K562 (cell line): Measurements from ENCODE around the gene DCTN2. TPM values are rescaled to one million over a fixed set of nuclear protein-coding genes. Genes with fewer than 3 reads are reported as not detected.

ENCODE experiments used
- BHLHE40 ChIP-seq: IDR thresholded peaks from 2 replicates; pipeline ENCODE4 v1.6.1; 2011; ENCODE audit warnings: low read length, improper control_type of control experiment
- ETV1 ChIP-seq: fragments of 450-650 bp; conservative IDR thresholded peaks from 2 replicates; pipeline ENCODE4 v1.6.1; 2016; ENCODE audit warnings: missing genetic modification characterization, control low read depth, low read depth, missing compliant biosample characterization
- GABPA ChIP-seq: fragments of 200-800 bp; sonication (Bioruptor generic); conservative IDR thresholded peaks from 2 replicates; pipeline ENCODE4 v1.6.1; 2016; ENCODE audit warnings: low read depth, missing genetic modification characterization, missing compliant biosample characterization
- GABPB1 ChIP-seq: sonication (generic); formaldehyde crosslinking; IDR thresholded peaks from 2 replicates; pipeline ENCODE4 v1.8.0; 2022; ENCODE audit warnings: mild to moderate bottlenecking, missing genetic modification reagents
- HMGN3 ChIP-seq: IDR thresholded peaks from 2 replicates; pipeline ENCODE4 v1.6.1; 2011; ENCODE audit warnings: borderline replicate concordance, low read depth, mild to moderate bottlenecking, mixed read lengths, low read length; ENCODE audit not compliant: insufficient read length; ENCODE audit errors: extremely low read depth
- HNRNPLL ChIP-seq: fragments of 200-400 bp; formaldehyde crosslinking; IDR thresholded peaks from 2 replicates; pipeline ENCODE4 v1.6.1; 2017; ENCODE audit warnings: low read length, low read depth, mild to moderate bottlenecking; ENCODE audit not compliant: poor library complexity, severe bottlenecking
- ILF3 ChIP-seq: fragments of 450-650 bp; IDR thresholded peaks from 2 replicates; pipeline ENCODE4 v1.6.1; 2018; ENCODE audit warnings: antibody characterized with exemption, mild to moderate bottlenecking, moderate library complexity, borderline replicate concordance
- KDM4B ChIP-seq, 2 experiments: fragments of 450-650 bp in 1 of 2; sonication (generic) in 1 of 2; IDR thresholded peaks; 2 replicates each; pipeline ENCODE4 v1.6.1; 2016 to 2017; ENCODE audit warnings: borderline replicate concordance in 2 of 2, antibody characterized with exemption in 1 of 2, low read depth in 1 of 2, mild to moderate bottlenecking in 1 of 2
- MCM3 ChIP-seq: fragments of 450-650 bp; IDR thresholded peaks from 2 replicates; pipeline ENCODE4 v1.6.1; 2016
- NR2C1 ChIP-seq, 2 experiments: fragments of 450-650 bp; IDR thresholded peaks; 2 replicates each; pipeline ENCODE4 v1.6.1; 2017; ENCODE audit warnings: mild to moderate bottlenecking in 2 of 2, antibody characterized with exemption in 1 of 2, inconsistent platforms in 1 of 2, missing compliant biosample characterization in 1 of 2, missing genetic modification characterization in 1 of 2
- PHTF2 ChIP-seq: fragments of 250-450 bp; sonication (Bioruptor Pico); IDR thresholded peaks from 2 replicates; pipeline ENCODE4 v1.5.0; 2021; ENCODE audit warnings: mild to moderate bottlenecking
- SAFB ChIP-seq: fragments of 200-400 bp; formaldehyde crosslinking; IDR thresholded peaks from 2 replicates; pipeline ENCODE4 v1.6.1; 2017; ENCODE audit warnings: low read depth, low read length, borderline replicate concordance
- SAP30 ChIP-seq: fragments of 200-600 bp; sonication (generic); IDR thresholded peaks from 2 replicates; pipeline ENCODE4 v1.6.1; 2012; ENCODE audit warnings: borderline replicate concordance, low read depth, mild to moderate bottlenecking, moderate library complexity, low read length, control low read depth, inconsistent platforms; ENCODE audit not compliant: insufficient read depth, poor library complexity, severe bottlenecking
- SMARCE1 ChIP-seq: fragments of 450-650 bp; IDR thresholded peaks from 2 replicates; pipeline ENCODE4 v1.7.1; 2016; ENCODE audit warnings: mild to moderate bottlenecking
- TAF9B ChIP-seq: fragments of 450-650 bp; IDR thresholded peaks from 2 replicates; pipeline ENCODE4 v1.6.1; 2018; ENCODE audit warnings: mild to moderate bottlenecking; ENCODE audit not compliant: partially characterized antibody
- YY1 ChIP-seq, 3 experiments: IDR thresholded peaks; 2 replicates each; pipeline ENCODE4 v1.6.1; 2011; ENCODE audit warnings: low read length in 2 of 3, mild to moderate bottlenecking in 2 of 3, moderate library complexity in 2 of 3, borderline replicate concordance in 1 of 3, control low read depth in 1 of 3, low read depth in 1 of 3; ENCODE audit not compliant: insufficient read depth in 3 of 3, insufficient replicate concordance in 2 of 3, control insufficient read depth in 1 of 3, insufficient read length in 1 of 3; ENCODE audit errors: extremely low read depth in 1 of 3
- ZFX ChIP-seq: sonication (generic); formaldehyde crosslinking; IDR thresholded peaks from 2 replicates; pipeline ENCODE4 v1.8.0; 2022; ENCODE audit warnings: mild to moderate bottlenecking, missing genetic modification reagents, moderate library complexity
- ZNF253 ChIP-seq: fragments of 250-450 bp; sonication (Bioruptor Pico); conservative IDR thresholded peaks from 2 replicates; pipeline ENCODE4 v1.6.1; 2021; ENCODE audit warnings: mild to moderate bottlenecking
- ZNF3 ChIP-seq: fragments of 250-450 bp; sonication (Bioruptor Pico); IDR thresholded peaks from 2 replicates; pipeline ENCODE4 v1.5.0; 2021; ENCODE audit warnings: mild to moderate bottlenecking, moderate library complexity
- ZNF551 ChIP-seq: fragments of 250-450 bp; sonication (Bioruptor Pico); IDR thresholded peaks from 2 replicates; pipeline ENCODE4 v1.5.0; 2021; ENCODE audit warnings: mild to moderate bottlenecking, moderate library complexity
- polyA plus RNA-seq, 8 experiments: library from polyadenylated mRNA; depleted of rRNA in 4 of 8; stranded (reverse) in 5 of 8; unstranded in 3 of 8; fragments of >200 nt; fragmentation: Nextera tagmentation in 2 of 8; fragmentation: Illumina TruSeq in 1 of 8; extraction: Ambion mirVana in 2 of 8; extraction: Trizol in 1 of 8; gene quantifications; 2 replicates each; pipeline versions ENCODE4 v1.2.1 to v1.2.3, GENCODE V29; 2011 to 2014; ENCODE audit warnings: inconsistent platforms in 1 of 8, missing spikeins in 1 of 8
- total RNA-seq, 7 experiments: library from RNA; depleted of rRNA in 6 of 7; stranded (reverse); fragments of >200 nt in 6 of 7; fragmentation: Illumina TruSeq in 2 of 7; extraction: Trizol in 2 of 7; gene quantifications; 2 replicates each; pipeline versions ENCODE4 v1.2.1 to v1.2.3, GENCODE V29; 2011 to 2021; ENCODE audit warnings: low replicate concordance in 1 of 7
- TF ChIP-seq, protein P1 (sequence below), 2 experiments: fragments of 450-650 bp in 1 of 2; sonication (generic) in 1 of 2; formaldehyde crosslinking; conservative IDR thresholded peaks; 2 replicates each; pipeline versions ENCODE4 v1.4.0 to v1.8.1; 2020 to 2022; ENCODE audit warnings: mild to moderate bottlenecking in 1 of 2, missing genetic modification reagents in 1 of 2

DCTN2 gene
- total and polyA plus RNA-seq, 9 of the 15 experiments (the other 6 are each of a cell fraction or from before 2014, with no cell fraction given): 43.6 to 270 (median 125) TPM

- TF ChIP-seq TAF9B: peak; percentile 50
- peak; percentile 6 to 75 (median 71) for TF ChIP-seq YY1 (IDR thresholded peaks at IDR 0.05; ENCODE audit: borderline replicate concordance in 1 of 3, control insufficient read depth in 1 of 3, extremely low read depth in 1 of 3, insufficient read depth in 3 of 3, insufficient read length in 1 of 3, insufficient replicate concordance in 2 of 3, low read depth in 1 of 3, low read length in 2 of 3)
- peak; percentile 24; the same call in 1 of the 2 replicates for TF ChIP-seq SMARCE1
- no peak for TF ChIP-seq MCM3
- TF ChIP-seq SAP30: peak; percentile 92
- TF ChIP-seq ZNF253: no peak
- TF ChIP-seq ILF3: peak; percentile 56; the same call in 1 of the 2 replicates
- TF ChIP-seq GABPB1: peak; percentile 80
- TF ChIP-seq HMGN3: peak; percentile 84
- TF ChIP-seq KDM4B (IDR thresholded peaks at IDR 0.05; ENCODE audit: borderline replicate concordance in 2 of 2, low read depth in 1 of 2): 0 out of 4 replicates have a peak, but pooled peaks of 1 of the 2 experiments have one; percentile 56
- TF ChIP-seq HNRNPLL: peak; percentile 12
- peak; percentile 95 for TF ChIP-seq BHLHE40
- no peak for TF ChIP-seq PHTF2
- TF ChIP-seq SAFB: peak; percentile 26; the same call in 1 of the 2 replicates
- no peak for TF ChIP-seq ZNF551
- TF ChIP-seq GABPA (tag): peak; percentile 80
- no peak for TF ChIP-seq ZNF3
- TF ChIP-seq, protein P1, sequence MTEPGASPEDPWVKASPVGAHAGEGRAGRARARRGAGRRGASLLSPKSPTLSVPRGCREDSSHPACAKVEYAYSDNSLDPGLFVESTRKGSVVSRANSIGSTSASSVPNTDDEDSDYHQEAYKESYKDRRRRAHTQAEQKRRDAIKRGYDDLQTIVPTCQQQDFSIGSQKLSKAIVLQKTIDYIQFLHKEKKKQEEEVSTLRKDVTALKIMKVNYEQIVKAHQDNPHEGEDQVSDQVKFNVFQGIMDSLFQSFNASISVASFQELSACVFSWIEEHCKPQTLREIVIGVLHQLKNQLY (CRISPR knock-in tag; conservative IDR thresholded peaks at IDR 0.05): 0 out of 4 replicates have a peak, but pooled peaks of 1 of the 2 experiments have one; percentile 67
- peak; percentile 71 for TF ChIP-seq ZFX (CRISPR knock-in tag)
- TF ChIP-seq ETV1: peak; percentile 73
- peak; percentile 19; the same call in 1 of the 2 replicates for TF ChIP-seq NR2C1 (IDR thresholded peaks at IDR 0.05)
- no peak for TF ChIP-seq NR2C1 (tag; IDR thresholded peaks at IDR 0.05)
These were observed 44.1 kb upstream of the DCTN2 start, which contains the start of gene PIP4K2C (continued) for GRCh38 chr12:57590864-57591781.
